Endodermal cell (in vitro differentiated cells): Measurements from ENCODE around the gene OR5AN1. TPM values are rescaled to one million over a fixed set of nuclear protein-coding genes. Genes with fewer than 3 reads are reported as not detected.

Experiments
- DNase-seq: peaks from one replicate; pipeline ENCODE4 v3.0.0-alpha.2; 2017
- H3K27ac ChIP-seq: 2 replicates; pipeline ENCODE4 v1.5.1; 2013; ENCODE audit warnings: mild to moderate bottlenecking, low read depth, low read length, moderate library complexity
- H3K27me3 ChIP-seq: 2 replicates; pipeline ENCODE4 v1.6.1; 2013; ENCODE audit warnings: mild to moderate bottlenecking, low read length, moderate library complexity; ENCODE audit not compliant: insufficient read depth, control insufficient read depth, poor library complexity, severe bottlenecking
- H3K36me3 ChIP-seq: 2 replicates; pipeline ENCODE4 v1.7.0; 2013; ENCODE audit warnings: mild to moderate bottlenecking, low read length, moderate library complexity; ENCODE audit not compliant: control insufficient read depth, insufficient read depth
- H3K4me1 ChIP-seq: one replicate; pipeline ENCODE4 v1.7.0; 2013; ENCODE audit warnings: low read length; ENCODE audit not compliant: control insufficient read depth, insufficient read depth
- H3K4me3 ChIP-seq: 2 replicates; pipeline ENCODE4 v1.5.1; 2013; ENCODE audit warnings: mild to moderate bottlenecking, low read length, moderate library complexity
- H3K9ac ChIP-seq: 2 replicates; pipeline ENCODE4 v1.6.1; 2013; ENCODE audit warnings: mild to moderate bottlenecking, low read length, moderate library complexity; ENCODE audit not compliant: poor library complexity, severe bottlenecking; ENCODE audit errors: extremely low read depth
- H3K9me3 ChIP-seq: 2 replicates; pipeline ENCODE4 v1.6.1; 2013; ENCODE audit warnings: mild to moderate bottlenecking, low read length, moderate library complexity; ENCODE audit not compliant: control insufficient read depth
- H3K27ac Mint-ChIP-seq: 2 replicates; pipeline ENCODE4 v1.8.0; 2020; ENCODE audit warnings: mixed read lengths
- H3K27me3 Mint-ChIP-seq: 2 replicates; pipeline ENCODE4 v1.8.0; 2021; ENCODE audit warnings: mild to moderate bottlenecking, mixed read lengths; ENCODE audit not compliant: insufficient read depth
- H3K36me3 Mint-ChIP-seq: 2 replicates; pipeline ENCODE4 v1.8.0; 2020; ENCODE audit warnings: low read depth, mixed read lengths
- H3K4me1 Mint-ChIP-seq: 2 replicates; pipeline ENCODE4 v1.8.0; 2020; ENCODE audit warnings: mixed read lengths
- H3K4me3 Mint-ChIP-seq: 2 replicates; pipeline ENCODE4 v1.8.0; 2020; ENCODE audit warnings: mild to moderate bottlenecking, moderate library complexity, mixed read lengths
- H3K9me3 Mint-ChIP-seq: 2 replicates; pipeline ENCODE4 v1.8.0; 2020; ENCODE audit warnings: mild to moderate bottlenecking, mixed read lengths
- CTCF ChIP-seq: fragments of 200-600 bp; sonication (generic); conservative IDR thresholded peaks from 2 replicates; pipeline ENCODE4 v1.5.0; 2021; ENCODE audit warnings: antibody characterized with exemption, mild to moderate bottlenecking
- WGBS, 2 experiments: methylation state at CpG; one replicate each; pipeline versions ENCODE4 v1.1.5 to v1.1.7; 2013; ENCODE audit warnings: missing lambda C conversion rate in 2 of 2, mixed read lengths in 1 of 2; ENCODE audit not compliant: insufficient coverage in 1 of 2, insufficient read length in 1 of 2; 5-methylcytosine and 5-hydroxymethylcytosine counted together
- total RNA-seq, 2 donors: library from RNA; stranded (reverse); fragmentation: NEBNext Ultra II Directional in 1 of 2; extraction: Animal tissue kit (Norgen Biotek cat#: 25700) in 1 of 2; gene quantifications; 2 replicates in 1 of 2; 3 replicates in 1 of 2; pipeline ENCODE4 v1.2.1, GENCODE V29; 2021

The OR5AN1 gene
- total RNA-seq, 2 donors from 2014 or later, result not detected

GRCh38 chr11:59380263-59381059, 21.8 kb downstream of the OR5AN1 start:
- DNase-seq, result no peak
- H3K4me1 Mint-ChIP-seq, result no peaks in the 10 kb centered on the region
- H3K4me3 ChIP-seq, result no peak overlapping the region
- no peak overlapping the region for H3K27ac Mint-ChIP-seq
- no peak overlapping the region for H3K27ac ChIP-seq
- H3K9ac ChIP-seq, result no peak overlapping the region
- H3K4me1 ChIP-seq, result no peaks in the 10 kb centered on the region
- 48 to 67% methylated on average over 1 to 2 of the region's 2 CpGs for WGBS, 2 experiments
- no peaks in the 10 kb centered on the region for H3K9me3 ChIP-seq
- no peaks in the 10 kb centered on the region for H3K27me3 ChIP-seq
- peaks cover 28% of the 10 kb centered on the region for H3K9me3 Mint-ChIP-seq
- no peaks in the 10 kb centered on the region for H3K36me3 Mint-ChIP-seq
- no peaks in the 10 kb centered on the region for H3K27me3 Mint-ChIP-seq
- no peak overlapping the region for H3K4me3 Mint-ChIP-seq
- H3K36me3 ChIP-seq, result no peaks in the 10 kb centered on the region
- TF ChIP-seq CTCF, result no peak

GRCh38 chr11:59394186-59394585, 35.5 kb downstream of the OR5AN1 start:
- TF ChIP-seq CTCF, result no peak
- Mint-ChIP-seq H3K4me3 (no peak overlapping the region), H3K27me3 (no peaks in the 10 kb centered on the region), H3K36me3 (no peaks in the 10 kb centered on the region), H3K9me3 (peaks cover 58% of the 10 kb centered on the region), H3K27ac (no peak overlapping the region), H3K4me1 (no peaks in the 10 kb centered on the region)
- Histone ChIP-seq H3K9ac (no peak overlapping the region), H3K4me1 (no peaks in the 10 kb centered on the region), H3K27ac (no peak overlapping the region), H3K9me3 (peaks cover 5% of the 10 kb centered on the region), H3K4me3 (no peak overlapping the region), H3K27me3 (no peaks in the 10 kb centered on the region), H3K36me3 (no peaks in the 10 kb centered on the region)
- DNase-seq, result no peak

- 79 to 89% methylated on average over 3 of the region's 3 CpGs for WGBS, 2 experiments
- Histone ChIP-seq H3K36me3 (no peaks in the 10 kb centered on the region), H3K4me3 (no peak overlapping the region), H3K27ac (no peak overlapping the region), H3K9me3 (peaks cover 31% of the 10 kb centered on the region), H3K9ac (no peak overlapping the region), H3K27me3 (no peaks in the 10 kb centered on the region), H3K4me1 (no peaks in the 10 kb centered on the region)
- Mint-ChIP-seq H3K4me1 (no peaks in the 10 kb centered on the region), H3K4me3 (no peak overlapping the region), H3K27me3 (no peaks in the 10 kb centered on the region), H3K36me3 (no peaks in the 10 kb centered on the region), H3K9me3 (peaks cover 81% of the 10 kb centered on the region), H3K27ac (no peak overlapping the region)
- no peak for TF ChIP-seq CTCF
- DNase-seq, result no peak
These were observed 42.0 kb downstream of the OR5AN1 start for GRCh38 chr11:59400461-59401261.
